COLO668 (cell line): Measurements from ENCODE around the gene S100A3.

ENCODE experiments used
- DNase-seq: peaks from one replicate; lab custom pipeline; 2025; ENCODE audit not compliant: unreplicated experiment; lab: John Stamatoyannopoulos, UW

S100A3 gene

DNA sequence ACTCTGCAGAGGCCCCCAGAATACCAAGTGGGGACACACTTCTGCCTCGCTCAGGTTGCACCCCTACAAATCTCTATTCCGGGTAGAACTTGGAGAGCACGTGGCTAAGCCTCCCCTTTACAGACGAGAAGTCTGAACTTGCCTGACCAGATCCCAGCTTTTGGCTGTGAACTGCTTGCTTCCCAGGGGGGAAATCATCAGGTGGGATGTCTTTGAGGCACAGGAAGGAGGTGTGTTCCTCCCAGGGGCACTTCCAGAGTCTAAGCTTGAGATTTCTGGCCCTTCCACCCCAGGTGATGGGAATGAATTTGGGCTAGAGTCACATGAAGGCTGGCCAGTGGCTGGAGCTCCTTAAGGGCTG is 1.3 kb upstream of the S100A3 start:
- DNase-seq = no peak

DNA sequence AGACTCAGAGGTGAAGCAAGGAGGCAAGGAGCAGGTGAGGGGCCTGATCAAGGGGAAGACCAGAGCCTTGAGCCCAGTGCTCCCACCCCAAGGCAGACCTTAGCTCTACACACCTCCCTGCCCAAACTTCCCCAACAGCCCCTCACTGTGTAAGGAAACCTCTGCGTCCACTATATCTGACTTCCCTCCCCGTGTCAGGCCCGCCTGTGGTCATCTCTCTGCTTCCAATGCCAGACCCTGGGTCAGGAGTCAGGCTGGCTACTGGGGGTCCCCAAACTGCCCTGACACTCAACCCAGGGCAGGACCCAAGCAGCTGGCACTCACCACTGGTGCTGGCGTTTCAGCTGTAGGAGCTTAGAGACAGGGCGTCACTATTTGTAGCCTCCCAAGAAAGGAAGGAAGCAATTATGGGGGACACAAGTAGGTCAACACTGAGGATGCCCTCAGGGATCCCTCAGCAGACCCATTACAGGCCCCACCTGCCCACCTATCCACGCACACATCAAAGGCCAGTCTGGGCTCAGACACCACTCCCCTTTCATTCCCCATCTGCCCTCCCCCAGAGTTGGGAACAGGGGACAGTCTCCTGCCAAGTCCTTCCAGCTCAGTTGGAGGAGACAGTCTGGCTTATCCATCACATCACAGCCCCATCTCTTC is 811 bp upstream of the S100A3 start:
- DNase-seq = no peak

DNA sequence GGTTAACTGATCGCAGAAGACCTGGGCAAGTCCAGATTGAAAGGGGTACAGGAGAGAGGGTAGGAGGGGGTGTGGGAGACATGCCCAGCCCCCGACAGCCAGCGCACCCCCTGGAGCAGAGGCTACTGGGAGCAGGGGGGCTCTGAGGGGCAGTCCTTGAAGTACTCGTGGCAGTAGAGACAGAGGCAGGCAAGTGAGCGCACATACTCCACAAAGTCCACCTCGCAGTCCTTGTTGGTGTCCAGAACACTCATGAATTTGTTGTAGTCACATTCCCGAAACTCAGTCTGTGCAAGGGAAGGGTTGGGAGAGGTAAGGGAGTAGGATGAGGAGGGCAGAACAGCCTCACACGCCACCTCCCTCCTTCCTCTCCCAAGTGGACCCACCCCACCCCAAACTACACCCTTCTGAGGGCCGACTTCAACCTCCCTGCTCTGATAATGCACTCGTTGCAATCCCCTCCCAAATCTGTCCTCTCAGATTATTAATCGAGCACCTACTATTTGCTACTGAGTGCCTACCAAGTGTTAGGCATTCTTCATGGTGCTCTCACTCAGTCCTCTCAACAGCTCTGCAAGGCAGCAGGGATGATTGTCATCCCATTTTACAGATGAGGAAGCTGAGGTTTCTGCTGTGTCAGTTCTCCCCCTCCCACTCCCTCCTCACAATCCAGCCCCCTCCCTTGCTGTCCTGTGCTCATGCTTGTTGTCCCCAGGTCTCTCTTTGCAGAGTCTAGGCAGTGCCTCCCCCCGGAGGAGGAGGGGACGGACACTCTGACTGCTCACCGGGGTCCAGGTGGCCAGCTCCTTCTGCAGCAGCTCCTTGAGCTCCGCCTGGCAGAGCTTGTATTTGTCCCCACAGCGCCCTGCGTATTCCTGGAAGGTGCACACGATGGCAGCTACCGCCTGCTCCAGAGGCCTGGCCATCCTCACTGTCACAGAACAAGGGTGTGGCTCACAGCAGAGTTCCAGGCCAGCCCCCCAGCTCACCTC is 1.2 kb downstream of the S100A3 start:
- no peak for DNase-seq

DNA sequence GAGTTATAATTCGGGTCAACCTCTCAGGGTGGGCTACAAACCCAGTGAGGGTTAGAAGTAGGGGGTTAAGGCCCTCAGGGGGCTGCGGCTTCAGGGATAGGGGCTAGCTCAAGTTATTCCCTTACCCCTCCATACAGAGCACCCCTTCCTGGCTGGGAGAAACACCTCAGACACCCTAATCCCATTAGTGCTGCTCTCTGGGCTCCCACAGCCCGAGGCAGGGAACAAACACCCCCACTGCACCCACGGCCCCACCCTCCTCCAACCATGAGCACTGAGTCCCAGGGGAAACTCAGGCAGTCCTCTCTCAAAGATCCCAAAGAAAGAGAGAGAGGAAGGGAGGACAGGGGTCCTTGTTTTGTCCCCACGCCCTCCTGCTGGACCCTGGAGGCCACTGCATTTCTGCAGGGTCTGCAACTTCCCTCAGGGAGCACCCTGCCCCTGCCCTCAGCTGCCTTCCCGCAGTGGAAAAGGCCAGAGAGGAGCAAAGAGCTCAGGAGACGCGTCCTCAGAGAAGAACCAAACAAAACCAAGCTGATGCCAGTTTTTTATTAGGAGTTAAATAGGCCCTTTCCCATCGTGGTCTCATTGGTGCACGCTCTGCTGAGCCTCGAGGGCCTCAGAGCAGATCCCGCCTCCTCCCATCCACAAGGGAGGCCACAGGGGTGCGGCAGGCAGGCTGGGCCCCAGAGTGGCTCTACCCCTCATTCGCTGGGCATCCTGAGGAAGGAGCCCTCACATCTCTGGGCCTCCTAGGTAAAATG is 2.1 kb downstream of the S100A3 start:
- DNase-seq = no peak

DNA sequence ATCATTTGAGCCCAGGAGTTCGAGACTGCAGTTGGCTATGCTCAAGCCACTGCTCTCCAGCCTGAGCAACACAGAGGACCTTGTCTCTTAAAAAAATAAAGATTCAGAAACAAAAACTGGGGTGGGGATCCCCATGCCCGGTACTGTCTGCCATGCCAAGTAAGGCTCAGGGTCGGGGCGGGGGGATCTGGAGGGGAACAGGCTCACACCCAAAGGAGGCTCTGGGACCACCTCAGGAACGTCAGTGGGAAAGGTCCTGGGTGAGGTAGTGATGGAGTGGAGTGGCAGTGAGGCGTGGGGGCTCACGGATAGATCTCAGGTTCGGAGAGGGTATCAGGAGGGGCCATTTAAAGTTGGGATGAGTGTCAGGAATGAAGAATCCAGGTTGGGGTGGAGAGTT is 2.7 kb downstream of the S100A3 start:
- DNase-seq = no peak

DNA sequence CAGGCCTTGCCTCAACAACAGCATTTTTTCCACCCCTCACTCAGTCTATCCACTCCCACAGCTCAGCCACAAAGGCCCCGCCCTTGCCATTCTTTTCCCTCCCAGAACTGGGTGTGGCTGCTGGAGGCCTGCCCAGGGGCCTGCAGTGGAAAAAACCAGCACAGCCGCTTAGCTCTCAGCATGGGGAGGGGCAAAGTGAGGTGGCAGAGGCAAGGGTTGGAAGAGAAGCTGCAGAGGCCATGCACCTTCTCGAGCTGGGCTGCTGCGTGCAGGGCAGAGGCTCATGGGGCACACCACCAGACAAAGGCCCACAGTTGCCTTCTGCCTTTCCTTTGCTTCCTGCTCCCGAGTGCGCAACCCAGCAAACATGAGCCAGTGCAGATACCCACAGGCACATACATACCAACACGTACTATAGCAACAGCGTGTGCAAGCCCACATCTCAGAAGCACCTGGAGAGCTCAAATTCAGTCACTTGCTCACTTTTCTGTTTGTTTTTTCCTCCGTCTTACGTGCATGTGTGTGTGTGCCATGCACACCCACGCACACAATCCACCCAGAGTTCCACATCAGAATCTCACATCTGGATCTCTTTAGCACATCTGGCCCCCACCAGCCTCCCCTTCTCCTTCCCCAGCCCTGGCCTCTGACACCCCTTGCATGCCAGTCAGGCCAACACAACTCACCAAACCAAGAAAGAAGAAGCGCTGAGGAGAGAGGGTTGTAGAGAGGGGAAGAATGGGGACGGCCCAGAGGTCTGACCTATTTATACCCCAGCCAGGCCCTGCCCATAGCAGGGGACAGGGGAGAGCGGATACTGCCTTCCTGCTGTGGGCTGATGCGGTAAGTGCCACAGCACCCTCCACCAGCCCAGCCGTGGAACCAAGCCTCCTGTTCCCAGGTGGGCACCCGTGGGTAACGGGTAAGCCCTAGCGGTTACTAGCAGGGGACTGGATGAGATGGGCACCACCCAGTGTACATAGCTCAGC is 3.7 kb downstream of the S100A3 start, which contains the start of gene S100A4:
TSS of gene S100A4 (minus strand) at position 740 of the 989 bp plus-strand sequence. CDS start 1,012 bp downstream, outside the sequence.
- peak; percentile 91 for DNase-seq

DNA sequence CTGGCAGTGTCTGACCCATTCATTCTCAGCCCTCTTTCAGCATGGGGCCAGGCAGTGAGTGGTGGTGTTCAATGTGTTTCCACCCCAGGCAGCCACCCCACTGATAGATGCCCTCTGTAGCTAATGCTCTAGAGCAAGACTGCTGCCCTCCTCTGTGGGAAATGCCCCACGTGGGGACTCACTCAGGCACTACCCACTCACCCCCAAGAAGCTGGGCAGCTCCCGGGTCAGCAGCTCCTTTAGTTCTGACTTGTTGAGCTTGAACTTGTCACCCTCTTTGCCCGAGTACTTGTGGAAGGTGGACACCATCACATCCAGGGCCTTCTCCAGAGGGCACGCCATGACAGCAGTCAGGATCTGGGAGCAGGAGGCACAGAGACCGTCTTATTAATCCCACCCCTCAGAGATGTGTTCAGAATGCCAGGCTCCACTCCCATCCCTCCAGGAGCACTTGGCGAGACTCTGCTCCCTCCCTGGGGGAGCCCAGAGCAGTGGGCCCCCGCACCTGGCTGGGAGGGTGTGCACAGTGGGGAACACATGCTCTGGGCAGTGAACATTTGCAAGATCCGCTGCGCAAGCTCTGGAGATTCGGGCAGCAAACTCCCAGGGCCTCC is 4.5 kb downstream of the S100A3 start:
- DNase-seq = no peak

DNA sequence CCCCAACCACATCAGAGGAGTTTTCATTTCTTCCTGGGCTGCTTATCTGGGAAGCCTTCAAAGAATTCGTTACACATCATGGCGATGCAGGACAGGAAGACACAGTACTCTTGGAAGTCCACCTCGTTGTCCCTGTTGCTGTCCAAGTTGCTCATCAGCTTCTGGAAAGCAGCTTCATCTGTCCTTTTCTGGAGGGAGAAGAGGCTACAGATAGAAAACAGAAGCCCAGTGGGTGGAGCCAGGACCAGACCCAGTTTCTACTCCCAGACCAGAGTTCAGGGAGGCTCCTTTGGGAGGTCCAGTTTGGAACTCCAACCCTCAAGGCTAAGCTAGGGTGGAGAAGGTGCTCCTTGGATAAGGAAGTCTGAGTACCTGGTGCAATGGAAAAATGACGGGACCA is 5.3 kb downstream of the S100A3 start:
- DNase-seq = no peak

DNA sequence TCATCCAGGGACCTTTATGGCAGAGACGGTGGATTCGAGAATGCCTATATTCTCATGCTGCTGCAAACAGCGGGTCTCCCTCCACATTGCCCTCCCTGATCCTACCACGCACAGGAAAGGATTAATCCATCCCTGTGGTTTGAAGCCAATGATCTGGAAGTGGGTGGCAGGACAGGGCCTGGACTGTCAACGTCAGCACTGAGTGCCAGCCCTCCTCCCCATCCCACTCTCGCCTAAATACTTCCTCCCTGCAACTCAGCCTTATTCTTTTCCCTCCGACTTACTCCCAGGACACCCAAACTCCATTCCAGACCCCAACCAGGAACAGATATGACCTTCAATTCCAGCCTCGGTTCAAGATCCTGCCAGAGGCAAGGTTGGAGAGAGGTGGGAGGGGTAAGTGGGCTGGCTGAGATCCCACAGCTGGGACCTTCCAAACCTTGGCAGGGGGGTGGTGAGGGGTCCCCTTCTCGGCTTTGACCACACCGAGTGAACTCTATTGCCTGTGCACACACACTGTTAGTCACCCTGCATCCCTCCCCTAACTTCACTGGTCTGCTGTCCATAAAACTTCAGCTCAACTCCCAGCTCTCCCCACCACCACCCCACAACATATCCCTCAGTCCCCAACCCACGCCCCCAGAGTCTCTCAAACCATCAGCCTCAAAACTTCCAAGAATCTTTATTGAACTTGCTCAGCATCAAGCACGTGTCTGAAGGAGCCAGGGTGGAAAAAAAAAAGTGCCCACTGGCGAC is 5.9 kb downstream of the S100A3 start:
- no peak for DNase-seq

DNA sequence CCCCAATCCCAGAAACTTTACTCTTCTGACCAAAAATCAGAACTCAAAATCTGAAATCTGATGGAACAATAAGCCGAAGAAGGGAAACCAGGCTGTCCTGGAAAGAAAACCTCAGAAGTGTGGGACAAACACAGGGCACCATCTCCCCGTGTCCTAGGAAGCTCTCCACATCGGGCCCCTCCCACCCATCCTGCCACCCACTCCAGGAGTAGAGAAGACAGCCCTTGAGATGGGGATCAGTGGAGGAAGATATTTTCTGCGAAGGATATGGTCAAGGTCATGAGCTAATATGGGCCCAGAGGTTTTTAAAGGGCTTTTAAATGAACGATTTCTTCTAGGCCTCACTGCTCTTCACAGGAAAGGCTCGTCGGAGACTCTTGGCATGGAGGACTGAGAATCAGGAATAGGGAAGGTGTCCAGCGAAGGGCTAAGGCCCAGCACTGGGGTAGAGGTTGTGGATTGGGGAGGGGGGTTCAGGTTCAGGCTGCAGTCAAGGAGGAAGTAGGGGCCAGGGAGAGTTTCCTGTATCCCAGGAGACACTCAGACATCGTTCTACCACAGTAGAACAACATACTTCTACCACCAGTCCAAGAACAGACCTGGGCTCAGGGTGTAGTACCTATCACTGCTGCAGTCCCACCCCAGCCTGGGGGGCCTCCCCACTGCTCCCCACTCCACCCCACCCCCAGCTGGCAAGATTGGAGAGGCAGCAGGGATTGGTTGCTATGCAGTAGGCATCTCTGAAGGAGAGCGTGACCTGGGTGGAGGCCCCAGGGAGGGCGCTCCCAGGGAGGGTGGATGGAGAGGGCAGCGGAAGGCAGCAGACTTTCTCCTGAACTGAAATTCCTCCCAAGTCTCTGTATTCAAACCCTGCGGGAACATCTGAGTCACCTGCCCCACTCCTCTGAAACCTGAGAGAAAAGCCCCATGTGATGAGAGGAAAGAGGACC is 7.1 kb downstream of the S100A3 start:
- DNase-seq = no peak

DNA sequence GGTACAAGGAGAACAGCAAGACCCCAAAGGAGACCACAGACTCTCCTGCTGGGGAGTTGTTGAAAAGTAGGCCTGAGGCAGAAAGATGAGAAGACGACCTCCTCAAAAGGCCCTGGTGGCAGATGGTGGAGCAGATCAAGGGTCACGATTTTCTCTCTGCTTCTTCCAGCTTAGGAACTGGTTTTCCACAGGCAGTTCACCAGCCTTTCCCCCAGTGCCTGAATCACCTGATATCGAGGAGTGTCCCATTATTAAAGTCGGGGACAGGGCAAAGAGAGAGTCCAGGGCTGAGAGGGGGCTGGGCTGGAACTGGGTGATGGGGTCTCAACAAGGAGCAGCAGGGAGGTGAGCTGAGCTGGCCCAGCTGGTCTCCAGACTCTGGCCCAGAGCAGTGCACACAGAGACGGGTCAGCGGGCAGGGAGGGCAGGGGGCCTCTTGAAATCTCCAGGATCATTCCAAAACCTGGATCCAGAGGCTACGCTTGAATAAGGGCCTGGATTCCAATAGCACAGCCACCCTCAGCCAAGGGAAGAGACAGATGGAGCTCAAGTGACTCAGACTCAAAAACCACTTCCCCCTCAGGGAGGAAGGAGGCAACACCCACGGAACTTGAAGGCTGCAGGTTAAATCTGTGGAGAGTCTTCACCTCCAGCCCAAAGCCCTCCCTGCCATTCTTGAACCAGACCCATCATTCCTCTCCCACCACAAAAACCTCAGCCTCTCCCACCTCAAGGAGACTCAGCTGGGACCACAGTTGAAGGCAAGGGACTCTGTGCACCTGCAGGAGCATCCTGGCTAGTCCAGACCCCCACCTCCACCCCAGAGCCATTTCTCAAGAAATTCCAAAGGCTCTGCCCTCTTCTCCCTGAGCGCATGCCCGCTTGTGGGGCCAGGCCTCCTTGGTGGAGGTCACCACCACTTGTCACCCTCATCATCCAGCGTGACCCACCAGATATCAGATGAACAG is 8.4 kb downstream of the S100A3 start, which contains the start of gene S100A5:
TSS of gene S100A5 (minus strand) at position 541 of the 968 bp plus-strand sequence. CDS start 743 bp downstream, outside the sequence.
- no peak for DNase-seq

DNA sequence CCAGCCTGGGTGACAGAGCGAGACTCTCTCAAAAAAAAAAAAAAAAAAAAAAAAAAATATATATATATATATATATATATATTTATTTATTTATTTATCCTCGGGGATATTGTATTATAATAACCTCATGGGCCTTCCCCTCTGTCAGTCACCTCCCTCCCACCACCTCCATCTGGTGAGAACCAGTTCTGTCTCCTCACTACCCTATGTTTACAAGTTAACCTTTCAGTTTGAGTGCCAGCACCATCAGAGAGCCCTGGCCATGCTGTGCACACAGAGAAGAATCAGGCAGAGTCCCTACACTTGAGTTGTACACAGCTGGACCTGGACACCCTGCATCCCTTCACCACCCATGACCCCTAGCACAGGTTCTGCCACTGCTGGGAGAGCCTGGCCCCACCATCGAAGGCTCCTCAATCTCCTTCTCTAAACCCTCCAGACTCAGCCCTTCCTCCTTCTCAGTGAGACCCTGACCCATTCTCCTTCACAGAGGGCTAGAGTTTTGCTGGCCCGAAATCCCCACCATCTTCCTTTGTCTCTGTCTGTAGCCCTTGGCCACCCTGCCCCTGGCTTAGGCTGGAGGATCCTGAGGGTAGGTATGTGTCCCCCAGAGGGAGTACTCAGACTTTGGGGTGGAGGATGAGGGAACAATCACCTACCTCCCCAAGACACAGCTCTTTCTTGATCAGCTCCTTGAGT is 9.5 kb downstream of the S100A3 start:
- DNase-seq = peak; percentile 24

DNA sequence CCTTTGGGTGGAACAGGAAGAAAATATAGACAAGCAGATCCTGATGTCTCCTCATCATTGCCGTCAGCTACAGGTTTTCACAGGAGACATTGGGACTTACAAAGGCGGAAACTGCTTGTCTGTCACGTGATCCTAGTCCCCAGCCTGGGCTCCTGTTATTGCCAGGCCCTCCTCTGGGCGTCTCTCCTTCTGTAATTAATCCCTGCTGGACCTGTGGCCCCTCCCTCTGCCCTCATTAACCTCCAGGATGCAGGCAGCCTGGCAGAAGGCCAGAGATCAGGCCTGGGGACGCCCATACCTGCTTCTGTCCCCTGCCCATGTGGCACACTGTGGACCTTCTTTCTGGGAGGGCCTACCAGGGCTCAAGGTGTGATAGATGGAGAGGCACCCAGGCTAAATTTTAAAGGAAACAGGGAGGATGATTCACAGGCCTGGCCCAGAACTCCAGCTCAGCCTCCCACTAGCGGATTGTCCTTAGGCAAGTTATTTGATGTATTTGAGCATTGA is 10.7 kb downstream of the S100A3 start:
- DNase-seq = peak; percentile 91

DNA sequence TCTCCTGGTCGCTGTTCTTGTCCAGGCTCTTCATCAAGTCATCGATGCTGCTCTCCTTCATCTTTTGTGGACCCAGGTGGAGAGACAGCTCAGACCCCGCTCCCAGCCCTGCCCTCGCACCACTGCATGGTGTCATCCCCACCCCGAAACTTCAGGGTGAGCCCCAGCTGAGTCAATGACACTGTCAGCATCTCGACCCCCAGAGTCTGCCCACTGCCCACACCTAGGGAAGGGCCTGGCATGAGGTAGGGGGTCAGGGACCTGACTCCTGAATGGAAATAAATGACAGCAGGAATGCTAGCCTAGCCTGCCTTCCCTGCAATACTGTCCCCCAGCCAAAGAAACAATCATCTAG is 11.7 kb downstream of the S100A3 start:
- no peak for DNase-seq

DNA sequence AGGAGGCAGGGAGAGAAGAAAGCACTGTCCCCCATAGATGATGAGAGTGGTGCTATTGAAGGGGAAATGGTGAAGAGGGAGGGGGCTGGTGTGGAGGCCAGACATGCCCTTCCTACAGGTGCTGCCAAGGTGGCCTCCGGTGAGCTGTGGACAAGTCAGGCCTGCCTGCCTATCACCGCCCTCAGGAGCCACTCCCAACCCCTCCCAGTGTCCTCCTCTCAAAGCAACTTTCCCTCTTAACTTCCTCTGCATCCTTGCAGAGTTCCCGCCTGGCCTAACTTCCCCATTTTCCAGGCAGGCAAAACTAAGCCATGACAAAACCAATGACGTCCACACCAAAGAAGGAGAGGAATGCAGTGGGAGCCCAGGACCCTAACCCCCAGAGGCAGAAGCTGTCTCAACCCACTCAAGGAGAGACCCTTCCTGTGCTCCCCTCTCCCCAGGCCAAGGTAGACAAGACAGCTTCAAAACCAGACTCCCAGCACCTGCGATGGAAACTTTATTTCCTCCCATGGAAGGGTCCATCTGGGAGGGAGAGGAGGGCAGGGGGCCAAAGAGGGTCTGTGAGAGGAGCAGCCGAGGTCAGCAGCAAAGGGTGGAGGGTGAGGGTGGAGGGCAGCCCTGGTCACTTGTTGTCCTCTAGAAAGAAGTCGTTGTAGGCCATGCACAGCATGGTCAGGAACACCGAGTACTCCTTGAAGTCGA is 12.2 kb downstream of the S100A3 start:
- peak; percentile 32 for DNase-seq
